HL-60 (cell line): ENCODE measurements around the gene NPNT.

Source experiments
- DNase-seq, 2 experiments: peaks; one replicate each; pipeline ENCODE4 v3.0.0-alpha.2; 2010 to 2020; ENCODE audit warnings: low read depth in 1 of 2, low spot score in 1 of 2
- H3K27ac ChIP-seq: fragments of 250-450 bp; sonication (Bioruptor Pico); replicated peaks from 2 replicates; pipeline ENCODE4 v1.5.1; 2020; ENCODE audit warnings: mild to moderate bottlenecking, moderate library complexity
- H3K27me3 ChIP-seq: fragments of 250-450 bp; sonication (Bioruptor Pico); 2 replicates; pipeline ENCODE4 v1.5.1; 2021; ENCODE audit warnings: mild to moderate bottlenecking, moderate library complexity; ENCODE audit not compliant: insufficient read depth, poor library complexity, severe bottlenecking
- H3K4me3 ChIP-seq: replicated peaks from 2 replicates; pipeline ENCODE4 v1.5.1; 2011; ENCODE audit warnings: mild to moderate bottlenecking, control low read depth, low read length; ENCODE audit not compliant: insufficient read depth
- GABPA ChIP-seq: IDR thresholded peaks from 2 replicates; pipeline ENCODE4 v1.6.1; 2012; ENCODE audit warnings: low read depth
- POLR2AphosphoS5 ChIP-seq: IDR thresholded peaks from 2 replicates; pipeline ENCODE4 v1.6.1; 2012; ENCODE audit warnings: low read depth
- SPI1 ChIP-seq: IDR thresholded peaks from 2 replicates; pipeline ENCODE4 v1.6.1; 2012; ENCODE audit warnings: low read depth, mild to moderate bottlenecking, borderline replicate concordance
- TF ChIP-seq, protein P1 (sequence below): IDR thresholded peaks from 2 replicates; pipeline ENCODE4 v1.6.1; 2012; ENCODE audit warnings: low read depth; ENCODE audit not compliant: insufficient replicate concordance
- TF ChIP-seq, protein P2 (sequence below): IDR thresholded peaks from one replicate; pipeline ENCODE4 v1.5.1; 2011; ENCODE audit warnings: low read length, control low read depth, inconsistent platforms; ENCODE audit not compliant: insufficient read depth

NPNT gene

DNA sequence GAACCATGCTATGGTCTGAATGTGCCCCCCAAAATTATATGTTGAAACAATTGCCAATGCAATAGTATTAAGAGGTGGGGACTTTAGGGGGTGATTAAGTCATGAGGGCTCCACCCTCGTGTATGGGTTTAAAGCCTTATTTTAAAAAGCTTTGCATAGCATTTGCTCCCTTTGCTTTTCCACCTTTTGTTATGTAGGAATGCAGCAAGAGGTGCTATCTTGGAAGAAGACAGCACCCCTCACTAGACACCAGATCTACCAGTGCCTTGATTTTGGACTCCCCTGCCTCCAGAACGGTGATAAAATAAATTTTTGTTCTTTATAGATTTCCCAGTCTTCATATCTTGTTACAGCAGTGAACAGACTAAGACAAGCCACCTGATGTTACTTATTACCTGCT lies 23.3 kb upstream of the NPNT start:
- TF ChIP-seq SPI1 (no peak), POLR2AphosphoS5 (no peak), GABPA (no peak)
- TF ChIP-seq, protein P1, sequence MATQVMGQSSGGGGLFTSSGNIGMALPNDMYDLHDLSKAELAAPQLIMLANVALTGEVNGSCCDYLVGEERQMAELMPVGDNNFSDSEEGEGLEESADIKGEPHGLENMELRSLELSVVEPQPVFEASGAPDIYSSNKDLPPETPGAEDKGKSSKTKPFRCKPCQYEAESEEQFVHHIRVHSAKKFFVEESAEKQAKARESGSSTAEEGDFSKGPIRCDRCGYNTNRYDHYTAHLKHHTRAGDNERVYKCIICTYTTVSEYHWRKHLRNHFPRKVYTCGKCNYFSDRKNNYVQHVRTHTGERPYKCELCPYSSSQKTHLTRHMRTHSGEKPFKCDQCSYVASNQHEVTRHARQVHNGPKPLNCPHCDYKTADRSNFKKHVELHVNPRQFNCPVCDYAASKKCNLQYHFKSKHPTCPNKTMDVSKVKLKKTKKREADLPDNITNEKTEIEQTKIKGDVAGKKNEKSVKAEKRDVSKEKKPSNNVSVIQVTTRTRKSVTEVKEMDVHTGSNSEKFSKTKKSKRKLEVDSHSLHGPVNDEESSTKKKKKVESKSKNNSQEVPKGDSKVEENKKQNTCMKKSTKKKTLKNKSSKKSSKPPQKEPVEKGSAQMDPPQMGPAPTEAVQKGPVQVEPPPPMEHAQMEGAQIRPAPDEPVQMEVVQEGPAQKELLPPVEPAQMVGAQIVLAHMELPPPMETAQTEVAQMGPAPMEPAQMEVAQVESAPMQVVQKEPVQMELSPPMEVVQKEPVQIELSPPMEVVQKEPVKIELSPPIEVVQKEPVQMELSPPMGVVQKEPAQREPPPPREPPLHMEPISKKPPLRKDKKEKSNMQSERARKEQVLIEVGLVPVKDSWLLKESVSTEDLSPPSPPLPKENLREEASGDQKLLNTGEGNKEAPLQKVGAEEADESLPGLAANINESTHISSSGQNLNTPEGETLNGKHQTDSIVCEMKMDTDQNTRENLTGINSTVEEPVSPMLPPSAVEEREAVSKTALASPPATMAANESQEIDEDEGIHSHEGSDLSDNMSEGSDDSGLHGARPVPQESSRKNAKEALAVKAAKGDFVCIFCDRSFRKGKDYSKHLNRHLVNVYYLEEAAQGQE, result no peak
- TF ChIP-seq, protein P2, sequence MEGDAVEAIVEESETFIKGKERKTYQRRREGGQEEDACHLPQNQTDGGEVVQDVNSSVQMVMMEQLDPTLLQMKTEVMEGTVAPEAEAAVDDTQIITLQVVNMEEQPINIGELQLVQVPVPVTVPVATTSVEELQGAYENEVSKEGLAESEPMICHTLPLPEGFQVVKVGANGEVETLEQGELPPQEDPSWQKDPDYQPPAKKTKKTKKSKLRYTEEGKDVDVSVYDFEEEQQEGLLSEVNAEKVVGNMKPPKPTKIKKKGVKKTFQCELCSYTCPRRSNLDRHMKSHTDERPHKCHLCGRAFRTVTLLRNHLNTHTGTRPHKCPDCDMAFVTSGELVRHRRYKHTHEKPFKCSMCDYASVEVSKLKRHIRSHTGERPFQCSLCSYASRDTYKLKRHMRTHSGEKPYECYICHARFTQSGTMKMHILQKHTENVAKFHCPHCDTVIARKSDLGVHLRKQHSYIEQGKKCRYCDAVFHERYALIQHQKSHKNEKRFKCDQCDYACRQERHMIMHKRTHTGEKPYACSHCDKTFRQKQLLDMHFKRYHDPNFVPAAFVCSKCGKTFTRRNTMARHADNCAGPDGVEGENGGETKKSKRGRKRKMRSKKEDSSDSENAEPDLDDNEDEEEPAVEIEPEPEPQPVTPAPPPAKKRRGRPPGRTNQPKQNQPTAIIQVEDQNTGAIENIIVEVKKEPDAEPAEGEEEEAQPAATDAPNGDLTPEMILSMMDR, result no peak
- H3K27me3 ChIP-seq, result no peaks in the 10 kb centered on the region
- no peak overlapping the region for H3K27ac ChIP-seq
- H3K4me3 ChIP-seq, result no peak overlapping the region
- DNase-seq, result no peak

DNA sequence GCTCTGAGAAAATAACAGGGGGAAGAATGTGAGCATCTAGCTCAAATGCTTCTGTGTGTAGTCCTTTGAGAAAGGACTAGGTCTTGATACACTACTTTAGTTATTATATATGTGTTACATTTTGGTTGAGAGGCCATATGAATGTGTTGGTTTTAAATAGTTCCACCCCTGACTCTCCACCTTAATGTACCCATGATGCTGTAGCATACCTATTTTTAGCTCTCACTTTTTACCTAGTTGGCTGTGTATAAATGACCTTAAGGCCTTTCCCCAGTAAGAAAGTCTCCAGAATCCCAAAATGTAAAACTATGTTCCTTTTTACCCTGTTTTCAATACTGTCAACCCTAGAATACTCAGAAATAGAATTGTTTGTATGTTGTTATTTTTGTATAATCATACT lies 20.0 kb upstream of the NPNT start:
- no peak for DNase-seq
- no peak overlapping the region for H3K4me3 ChIP-seq
- TF ChIP-seq SPI1, result no peak
- TF ChIP-seq, protein P1, result no peak
- TF ChIP-seq, protein P2, result no peak
- no peaks in the 10 kb centered on the region for H3K27me3 ChIP-seq
- H3K27ac ChIP-seq, result no peak overlapping the region

DNA sequence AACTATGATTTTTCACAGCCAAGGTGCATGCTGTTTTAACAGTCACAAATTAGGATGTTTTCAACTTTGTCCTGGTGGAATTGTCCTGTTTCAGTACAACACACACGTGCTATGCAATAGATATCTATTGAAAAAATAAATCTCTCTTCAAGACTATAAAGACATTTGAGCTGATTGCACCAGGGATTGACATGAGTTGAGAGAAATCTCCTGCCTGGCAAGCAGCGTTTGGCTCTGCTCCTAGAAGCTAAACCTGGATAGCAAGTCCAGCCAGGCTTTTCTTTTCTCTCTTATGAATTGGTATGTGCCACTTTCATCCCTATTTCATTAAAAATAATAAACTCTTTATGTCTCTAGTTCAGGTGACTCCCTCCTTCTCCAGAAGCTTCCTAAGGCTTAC lies 16.6 kb upstream of the NPNT start:
- no peak overlapping the region for H3K4me3 ChIP-seq
- no peak overlapping the region for H3K27ac ChIP-seq
- H3K27me3 ChIP-seq, result no peaks in the 10 kb centered on the region
- TF ChIP-seq, protein P1, result no peak
- TF ChIP-seq SPI1 (no peak), POLR2AphosphoS5 (no peak), GABPA (no peak)
- TF ChIP-seq, protein P2, result no peak
- no peak for DNase-seq
